Activated CD8-positive, alpha-beta memory T cell treated with anti-CD3 and anti-CD28 coated beads, Interleukin-2, amount 50 U/mL, for 48 hours (primary cell): ENCODE measurements around the gene TSHR.
"Not testable (repeated sequence)": the region's sequence is repeated elsewhere in the genome, so short reads cannot be mapped to it uniquely, and the experiment has no call there.

ENCODE experiments used
- DNase-seq: peaks from one replicate; pipeline ENCODE4 v3.0.0-alpha.2; 2020

TSHR gene

DNA sequence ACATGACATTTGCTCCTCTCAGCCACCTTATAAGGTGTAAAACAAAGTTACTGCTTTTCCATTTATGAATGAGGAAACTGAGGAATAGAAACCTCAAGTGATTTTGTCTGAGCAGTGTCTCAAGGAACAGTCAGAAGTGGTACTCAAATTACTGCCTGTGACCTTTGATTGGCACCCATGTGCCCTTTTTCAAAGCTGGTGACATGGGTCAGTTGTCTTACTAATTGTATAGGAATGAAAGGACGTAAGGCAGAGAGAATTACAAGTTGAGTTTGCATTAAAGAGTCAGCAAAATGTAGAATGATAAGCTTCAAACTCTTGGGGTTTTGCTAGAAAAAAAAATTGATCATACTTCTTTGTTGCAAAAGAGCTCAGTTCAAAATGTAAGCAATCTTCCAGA is 136.2 kb downstream of the TSHR start:
- no peak for DNase-seq

DNA sequence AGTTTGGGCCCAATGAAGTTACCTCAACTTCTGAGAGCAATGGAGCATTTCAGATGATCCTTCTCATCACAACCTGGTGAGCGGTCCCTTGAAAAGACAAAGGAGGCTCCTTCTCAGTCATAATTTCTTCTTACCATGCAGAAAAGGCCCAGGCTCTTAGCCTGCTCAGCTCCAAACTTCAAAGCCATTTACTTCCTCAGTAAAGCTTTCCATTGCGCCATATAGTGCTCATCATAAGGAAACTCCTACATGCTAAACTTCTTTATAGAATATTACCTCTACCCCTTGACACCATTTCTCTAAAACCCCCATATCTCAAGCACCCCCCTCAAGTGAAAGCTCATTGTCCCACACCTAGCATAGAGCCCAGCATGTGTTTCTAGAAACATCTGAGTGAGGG is 138.2 kb downstream of the TSHR start:
- no peak for DNase-seq

DNA sequence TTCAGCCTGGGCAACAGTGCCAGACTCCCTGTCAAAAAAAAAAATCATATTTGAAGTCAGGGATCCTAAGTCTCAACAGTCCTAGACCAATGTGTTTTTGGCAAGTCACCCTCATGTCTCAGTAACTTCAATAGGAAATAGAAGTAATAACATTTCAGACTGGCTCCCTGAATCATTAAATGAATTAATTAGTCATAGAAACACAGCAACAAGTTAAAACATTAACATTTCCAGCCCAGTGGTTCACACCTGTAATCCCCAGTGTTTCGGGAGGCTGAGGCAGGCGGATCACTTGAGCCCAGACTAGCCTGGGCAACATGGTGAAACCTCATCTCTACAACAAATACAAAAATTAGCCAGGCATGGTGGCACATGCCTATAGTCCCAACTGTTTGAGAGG is 140.1 kb downstream of the TSHR start:
- DNase-seq, result no peak

DNA sequence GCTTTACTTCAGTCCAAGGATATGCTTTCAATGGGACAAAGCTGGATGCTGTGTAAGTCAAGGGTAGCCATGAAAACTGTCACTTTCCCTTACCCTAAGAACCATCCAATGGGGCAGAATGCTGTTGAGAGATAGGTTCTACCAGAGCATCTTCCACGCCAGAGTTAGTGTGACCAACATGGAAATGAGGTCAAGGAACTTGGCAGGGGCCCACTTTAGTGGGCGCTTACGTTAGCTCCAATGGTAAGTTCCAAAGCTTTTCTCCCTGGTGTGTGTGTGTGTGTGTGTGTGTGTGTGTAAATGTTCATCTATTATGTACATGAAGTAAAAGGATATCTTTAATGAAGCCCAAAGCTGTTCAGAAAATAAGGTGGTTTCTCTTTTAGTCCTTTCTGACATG is 141.2 kb downstream of the TSHR start:
- no peak for DNase-seq

DNA sequence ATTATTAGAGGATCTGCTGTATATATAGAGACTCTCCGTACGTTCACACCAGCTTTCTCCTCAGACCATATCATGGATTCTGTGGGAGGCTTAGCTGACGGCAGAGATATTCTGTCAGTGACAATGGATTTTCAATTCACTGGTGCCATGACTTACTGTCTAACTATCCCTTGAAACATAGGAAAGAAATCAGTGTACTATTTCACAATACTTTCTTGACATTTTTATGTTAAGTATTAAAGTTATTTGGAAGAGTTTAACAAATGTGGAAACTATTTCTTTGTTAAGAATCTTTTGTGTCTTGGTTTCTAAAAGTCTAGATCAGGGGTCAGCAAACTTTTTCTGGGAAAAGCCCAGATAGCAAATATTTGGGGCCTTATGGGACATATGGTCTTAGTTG is 146.8 kb downstream of the TSHR start:
- DNase-seq, result no peak

DNA sequence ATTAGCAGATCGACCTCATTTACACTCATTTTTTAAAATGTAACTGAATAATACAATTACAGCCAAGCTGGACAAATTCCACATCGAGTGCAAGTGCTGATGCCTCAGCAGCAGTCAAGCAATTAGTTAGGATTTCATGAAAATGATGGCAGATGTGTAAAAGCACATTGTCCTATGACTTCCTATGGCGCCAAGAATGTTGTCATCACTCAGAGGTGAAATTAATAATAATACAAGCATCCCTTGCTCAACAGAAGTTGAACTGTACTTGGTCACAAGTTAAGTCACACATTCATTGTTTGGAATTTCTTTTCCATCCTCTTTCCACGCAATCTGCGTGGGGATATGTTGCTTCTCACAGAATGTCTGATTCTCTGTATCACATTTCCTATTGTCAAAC is 148.0 kb downstream of the TSHR start:
- no peak for DNase-seq

DNA sequence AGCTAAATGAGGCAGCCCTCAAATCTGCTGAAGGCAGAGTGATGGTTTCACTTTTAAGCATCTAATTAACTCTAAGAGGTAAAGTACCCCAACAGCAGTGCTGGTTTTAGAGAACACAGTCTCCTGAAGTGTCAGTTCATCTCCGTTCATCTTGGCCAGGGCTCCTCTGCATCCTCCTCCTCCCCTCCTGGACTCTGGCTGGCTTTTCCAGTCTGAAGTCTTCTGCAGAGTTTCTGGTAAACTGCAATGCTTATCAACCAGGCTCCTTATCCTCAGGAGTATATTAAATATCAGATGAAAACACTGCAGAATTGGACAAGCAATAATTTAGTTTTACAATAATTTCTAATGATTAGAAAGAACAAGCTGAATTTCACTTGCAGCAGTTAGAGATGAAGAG is 150.0 kb downstream of the TSHR start:
- no peak for DNase-seq

DNA sequence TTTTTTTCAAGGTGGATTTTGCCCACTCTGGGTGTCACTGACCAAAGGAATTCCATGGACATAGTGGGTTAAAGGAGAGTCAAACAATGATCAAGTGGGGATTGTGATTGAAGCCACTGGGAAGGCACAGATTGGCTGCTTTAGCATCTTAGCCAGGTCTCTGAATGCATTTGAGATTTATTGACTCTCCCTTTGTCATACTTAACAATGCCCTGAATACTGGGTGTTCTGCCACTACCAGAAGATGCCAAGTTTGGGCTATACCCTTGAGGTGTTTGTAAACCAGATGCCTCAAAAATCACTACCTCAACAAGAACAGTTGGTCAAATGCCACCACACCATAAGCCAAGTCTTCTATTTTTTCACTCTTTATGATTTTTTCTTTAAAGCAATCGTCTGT is 150.5 kb downstream of the TSHR start:
- DNase-seq, result no peak

DNA sequence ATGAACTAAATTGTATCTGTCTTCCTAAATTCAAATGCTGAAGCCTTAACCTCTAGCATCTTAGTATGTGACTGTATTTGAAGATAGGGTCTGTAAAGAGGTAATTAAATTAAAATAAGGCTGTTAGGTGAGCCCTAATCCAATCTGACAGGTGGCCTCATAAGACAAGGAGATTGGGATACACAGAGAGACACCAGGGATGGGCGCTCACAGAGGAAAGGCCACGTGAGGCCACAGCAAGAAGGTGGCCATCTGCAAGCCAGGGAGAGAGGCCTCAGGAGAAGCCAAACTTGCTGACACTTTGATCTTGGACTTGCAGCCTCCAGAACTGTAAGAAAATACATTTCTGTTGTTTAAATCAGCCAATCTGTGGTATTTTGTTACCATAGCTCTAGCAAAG is 154.8 kb downstream of the TSHR start:
- no peak for DNase-seq

DNA sequence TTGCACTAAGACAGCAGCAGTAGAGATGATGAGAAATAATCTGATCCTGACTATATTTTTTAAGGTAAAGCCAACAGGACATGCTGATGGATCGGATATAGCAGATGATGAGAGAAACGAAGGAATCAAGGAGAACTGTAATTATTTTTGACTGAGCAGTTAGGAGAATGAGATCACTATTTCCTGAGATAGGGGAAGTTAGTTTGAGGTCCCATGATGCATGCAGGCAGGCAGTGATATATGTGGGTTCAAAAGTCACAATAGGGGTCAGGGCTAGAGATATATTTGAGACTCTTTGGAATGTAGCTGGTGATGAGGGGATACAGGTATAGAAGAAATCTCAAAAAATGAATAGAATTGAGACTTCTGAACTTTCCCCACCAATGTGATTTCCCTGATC is 157.8 kb downstream of the TSHR start:
- no peak for DNase-seq

DNA sequence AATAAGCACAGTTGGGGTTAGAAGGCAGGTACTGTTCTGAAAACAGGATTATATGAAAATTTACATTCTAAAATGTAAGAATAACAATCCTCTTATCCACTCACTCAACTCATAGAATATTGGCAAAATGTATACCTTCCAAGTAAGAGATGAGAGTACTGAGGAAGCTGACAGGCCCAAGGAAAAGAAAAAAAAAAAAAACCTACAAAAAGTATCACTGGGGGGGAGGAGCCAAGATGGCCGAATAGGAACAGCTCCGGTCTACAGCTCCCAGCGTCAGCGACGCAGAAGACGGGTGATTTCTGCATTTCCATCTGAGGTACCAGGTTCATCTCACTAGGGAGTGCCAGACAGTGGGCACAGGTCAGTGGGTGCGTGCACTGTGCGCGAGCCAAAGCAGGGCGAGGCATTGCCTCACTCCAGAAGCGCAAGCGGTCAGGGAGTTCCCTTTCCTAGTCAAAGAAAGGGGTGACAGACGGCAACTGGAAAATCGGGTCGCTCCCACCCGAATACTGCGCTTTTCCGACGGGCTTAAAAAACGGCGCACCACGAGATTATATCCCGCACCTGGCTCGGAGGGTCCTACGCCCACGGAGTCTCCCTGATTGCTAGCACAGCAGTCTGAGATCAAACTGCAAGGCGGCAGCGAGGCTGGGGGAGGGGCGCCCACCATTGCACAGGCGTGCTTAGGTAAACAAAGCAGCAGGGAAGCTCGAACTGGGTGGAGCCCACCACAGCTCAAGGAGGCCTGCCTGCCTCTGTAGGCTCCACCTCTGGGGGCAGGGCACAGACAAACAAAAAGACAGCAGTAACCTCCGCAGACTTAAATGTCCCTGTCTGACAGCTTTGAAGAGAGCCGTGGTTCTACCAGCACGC is 158.8 kb downstream of the TSHR start:
- not testable (repeated sequence) for DNase-seq

DNA sequence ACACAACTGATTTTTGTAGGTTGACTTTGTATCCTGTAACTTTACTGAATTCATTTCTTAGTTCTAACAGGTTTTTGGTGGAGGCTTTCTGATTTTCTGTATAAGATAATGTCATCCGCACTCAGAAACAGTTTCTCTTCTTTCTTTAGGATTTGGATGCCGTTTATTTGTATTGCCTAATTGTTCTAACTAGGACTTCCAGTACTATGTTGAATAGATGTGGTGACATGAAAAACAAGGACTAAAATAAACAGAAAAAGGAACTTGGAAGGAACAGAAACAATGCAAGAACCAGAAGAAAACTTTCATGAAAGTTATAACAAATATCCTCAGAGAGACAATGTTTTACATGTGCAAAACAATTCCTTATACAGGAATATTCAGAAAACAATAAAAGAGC is 165.1 kb downstream of the TSHR start:
- no peak for DNase-seq

DNA sequence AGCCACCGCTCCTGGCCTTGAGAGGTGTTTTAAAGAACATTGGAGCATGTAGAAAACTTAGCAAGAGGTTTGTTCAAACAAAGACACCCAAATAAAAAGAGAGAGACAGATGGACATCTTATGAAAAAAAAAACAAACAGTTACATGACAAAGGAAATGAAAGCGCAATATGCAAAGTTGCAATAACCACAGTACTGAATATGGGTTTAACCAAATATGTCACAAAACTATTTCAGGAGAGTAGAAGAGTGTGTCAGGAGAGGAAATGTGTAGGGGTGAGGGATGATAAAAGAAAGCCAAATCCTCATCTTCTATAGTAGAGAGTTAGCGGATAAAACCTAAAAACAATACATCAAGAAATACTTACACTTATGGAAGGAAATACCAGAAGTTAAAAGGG is 166.9 kb downstream of the TSHR start:
- DNase-seq, result no peak

DNA sequence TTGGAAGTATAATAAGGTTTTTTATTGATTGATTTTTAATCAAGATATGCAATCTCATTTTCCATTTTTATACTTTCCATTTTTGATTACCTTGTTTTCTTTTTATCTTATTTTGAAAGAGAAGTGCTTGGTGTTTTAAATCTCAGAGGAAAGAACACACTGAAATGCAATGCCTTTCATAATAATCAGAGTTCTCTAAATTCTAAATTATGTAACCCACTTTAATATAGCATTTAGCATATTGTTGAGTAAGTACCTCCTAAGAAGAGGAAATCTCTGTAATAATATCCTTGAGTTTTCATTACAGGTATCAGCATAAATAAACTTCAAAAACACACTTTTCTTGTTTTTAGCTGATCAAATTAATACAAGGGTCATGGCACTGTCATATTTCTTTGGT is 168.4 kb downstream of the TSHR start:
- DNase-seq, result no peak

DNA sequence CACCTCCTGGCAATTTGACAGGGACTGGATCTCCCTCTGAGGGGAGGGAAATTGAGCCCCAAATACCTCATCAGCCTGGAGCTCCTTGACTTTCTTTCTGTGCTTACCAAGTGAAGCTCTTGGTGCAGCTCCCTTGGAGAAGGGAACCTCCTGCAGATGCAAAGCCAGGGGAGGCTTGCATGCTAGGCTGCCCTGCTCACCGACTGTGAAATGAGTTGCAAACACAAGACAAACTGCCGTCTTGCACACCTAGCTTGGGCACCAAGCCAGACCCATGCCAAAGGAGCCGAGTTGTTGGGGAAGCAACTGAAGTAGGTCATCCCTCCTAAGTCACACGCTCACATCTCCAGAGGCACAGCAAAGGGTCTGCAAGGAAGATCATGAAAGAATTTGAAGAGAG is 170.1 kb downstream of the TSHR start:
- DNase-seq, result no peak

DNA sequence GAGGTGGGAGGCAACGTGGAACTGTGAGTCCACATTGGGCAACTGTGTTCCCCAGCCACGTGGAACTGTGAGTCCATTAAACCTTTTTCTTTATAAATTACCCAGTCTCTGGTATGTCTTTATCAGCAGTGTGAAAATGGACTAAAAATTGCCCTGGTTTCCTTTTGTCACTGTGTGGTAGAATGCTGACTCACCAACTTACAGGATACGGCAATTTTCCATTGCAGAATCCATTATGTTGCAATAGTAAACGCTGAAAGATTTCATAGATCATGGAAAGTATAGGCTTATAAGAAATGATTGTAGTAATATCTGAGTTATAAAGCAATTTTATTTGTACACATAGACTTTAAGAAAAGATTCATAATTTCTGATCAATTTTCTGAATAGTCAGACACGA is 172.4 kb downstream of the TSHR start:
- no peak for DNase-seq

DNA sequence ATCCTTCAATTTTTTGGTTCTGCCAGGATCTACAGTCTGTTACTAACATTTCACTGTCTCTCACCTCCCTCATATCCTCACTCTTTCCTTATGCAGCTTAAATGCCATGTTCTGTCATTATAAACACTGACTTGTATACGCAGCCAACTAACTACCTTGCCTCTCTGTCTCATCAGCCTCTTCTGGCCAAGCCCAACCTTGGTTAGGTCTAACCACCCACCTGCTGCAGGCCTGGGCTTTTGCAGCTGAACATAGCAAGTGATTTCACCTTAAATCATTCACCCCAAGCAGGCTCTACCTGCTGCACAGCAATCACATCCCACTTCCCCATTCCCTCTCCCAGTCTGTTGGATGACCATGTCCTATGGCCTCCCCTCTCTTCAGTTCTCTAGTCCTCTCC is 173.8 kb downstream of the TSHR start:
- no peak for DNase-seq

DNA sequence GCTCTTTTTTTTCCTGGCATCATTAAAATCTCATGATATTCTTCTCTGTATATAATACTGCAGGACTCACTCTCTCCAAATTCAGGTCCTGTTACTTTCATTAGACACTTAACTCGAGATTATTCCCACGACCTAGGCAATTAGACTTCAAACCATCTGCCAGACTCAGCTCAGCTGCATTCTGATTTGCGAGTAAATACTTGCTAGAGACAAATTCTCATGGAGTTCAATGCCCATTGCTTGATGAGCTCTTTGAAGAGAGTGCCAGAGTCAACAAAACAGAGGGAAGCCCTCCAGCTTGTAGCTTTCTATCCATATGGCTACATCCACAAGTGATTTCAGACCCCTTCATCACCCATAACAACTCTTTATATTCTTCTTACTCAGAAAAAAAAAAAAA is 177.0 kb downstream of the TSHR start:
- no peak for DNase-seq

DNA sequence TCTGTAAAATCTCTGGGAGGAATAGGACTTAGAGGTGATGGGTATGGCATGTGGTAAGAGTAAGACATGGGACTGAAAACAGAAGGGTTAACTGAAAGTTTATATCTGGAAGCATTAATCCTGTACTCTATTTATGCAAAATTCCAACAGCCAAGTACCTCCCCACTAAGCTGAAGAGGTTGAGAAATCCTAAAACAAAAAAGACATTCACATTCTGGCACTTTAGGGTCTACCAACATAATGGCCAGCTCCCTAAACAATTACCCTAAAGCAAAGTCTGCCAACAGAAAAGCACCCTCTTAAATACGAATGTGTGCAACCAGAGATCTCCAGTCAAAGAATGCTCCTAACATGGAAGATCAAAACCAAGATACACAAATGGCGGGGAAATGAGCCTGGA is 178.0 kb downstream of the TSHR start:
- no peak for DNase-seq

DNA sequence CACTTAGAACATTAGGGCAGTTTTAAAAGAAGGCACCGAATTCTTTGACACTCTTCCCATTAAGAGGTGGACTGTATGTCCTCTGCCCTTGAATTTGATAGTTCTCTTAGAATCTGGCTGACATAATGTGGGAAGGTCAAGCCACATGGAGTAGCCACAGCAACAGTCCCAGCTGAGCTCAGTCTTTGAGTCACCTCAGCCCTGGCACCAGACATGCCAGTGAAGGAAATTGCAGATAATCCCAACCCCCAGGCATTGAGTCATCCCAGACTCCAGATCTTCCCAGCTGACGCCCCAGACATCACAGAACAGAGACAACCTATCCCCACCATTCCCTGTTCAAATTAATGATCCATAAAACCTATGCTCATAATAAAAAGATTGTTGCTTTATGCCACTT is 181.9 kb downstream of the TSHR start:
- DNase-seq, result no peak

DNA sequence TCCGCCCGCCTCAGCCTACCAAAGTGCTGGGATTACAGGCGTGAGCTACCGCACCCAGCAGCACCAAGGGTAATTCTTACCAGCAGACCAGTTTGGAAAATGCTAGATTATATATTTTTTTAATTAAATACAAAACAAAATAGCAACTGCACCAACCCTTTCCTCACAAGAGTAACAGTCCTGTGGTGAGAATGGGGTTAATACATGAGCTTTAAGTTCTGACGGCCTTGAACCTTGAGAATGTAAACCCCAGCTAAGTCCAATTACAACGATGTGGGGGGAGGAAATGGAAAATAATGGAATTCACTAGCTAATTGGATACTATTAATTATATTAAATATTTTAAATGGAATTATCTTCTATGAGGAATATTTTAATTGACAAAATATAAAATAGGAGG is 183.0 kb downstream of the TSHR start:
- no peak for DNase-seq

DNA sequence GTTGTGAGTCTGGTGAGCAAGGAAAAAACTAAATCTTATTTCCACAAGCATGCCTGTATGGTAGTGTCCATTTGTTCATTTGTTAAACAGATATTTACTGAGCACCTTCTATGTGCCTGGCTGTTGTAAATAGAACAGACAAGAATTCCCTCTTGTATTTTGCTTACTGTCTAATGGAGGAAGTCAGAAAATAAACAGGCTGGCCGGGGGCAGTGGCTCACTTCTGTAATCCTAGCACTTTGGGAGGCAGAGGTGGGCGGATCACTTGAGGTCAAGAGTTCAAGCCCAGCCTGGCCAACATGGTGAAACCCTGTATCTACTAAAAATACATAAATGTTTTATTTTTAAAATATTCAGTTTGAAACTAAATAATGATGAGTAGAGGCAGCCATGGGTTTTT is 186.0 kb downstream of the TSHR start:
- DNase-seq, result no peak

DNA sequence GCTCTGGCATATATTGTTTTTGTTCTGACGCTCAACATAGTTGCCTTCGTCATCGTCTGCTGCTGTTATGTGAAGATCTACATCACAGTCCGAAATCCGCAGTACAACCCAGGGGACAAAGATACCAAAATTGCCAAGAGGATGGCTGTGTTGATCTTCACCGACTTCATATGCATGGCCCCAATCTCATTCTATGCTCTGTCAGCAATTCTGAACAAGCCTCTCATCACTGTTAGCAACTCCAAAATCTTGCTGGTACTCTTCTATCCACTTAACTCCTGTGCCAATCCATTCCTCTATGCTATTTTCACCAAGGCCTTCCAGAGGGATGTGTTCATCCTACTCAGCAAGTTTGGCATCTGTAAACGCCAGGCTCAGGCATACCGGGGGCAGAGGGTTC is 188.4 kb downstream of the TSHR start:
- DNase-seq, result no peak

DNA sequence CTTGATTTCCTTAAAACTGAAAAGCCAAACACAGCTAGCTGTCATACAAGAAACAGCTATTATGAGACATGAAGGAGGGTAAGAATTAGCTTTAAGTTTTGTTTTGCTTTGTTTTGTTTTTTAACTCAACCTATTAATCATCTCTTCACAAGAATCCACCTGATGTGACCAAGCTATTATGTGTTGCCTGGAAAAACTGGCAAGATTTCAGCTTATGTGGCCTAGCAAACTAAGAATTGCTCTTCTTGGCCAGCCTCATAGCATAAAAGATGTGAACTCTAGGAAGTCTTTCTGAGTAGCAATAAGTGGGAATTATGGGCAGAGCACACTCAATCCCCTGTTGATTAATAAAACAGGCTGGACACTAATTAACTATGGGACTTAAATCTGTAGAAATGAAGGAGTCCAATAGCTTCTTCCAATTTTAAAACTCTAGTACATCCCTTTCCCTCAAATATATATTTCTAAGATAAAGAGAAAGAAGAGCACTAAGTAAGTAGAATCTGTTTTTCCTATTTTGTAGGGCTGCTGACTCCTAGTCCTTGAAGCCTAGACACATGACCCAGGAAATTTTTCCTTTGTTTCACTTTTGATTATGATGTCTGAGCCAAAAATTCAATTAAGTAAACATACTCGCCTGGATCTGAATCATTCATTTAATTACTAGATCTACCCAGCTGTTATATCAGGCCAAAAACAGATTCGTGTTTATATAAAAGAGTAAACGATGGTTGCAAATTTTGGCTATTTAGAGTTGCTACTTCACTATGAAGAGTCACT is 189.6 kb downstream of the TSHR start:
- DNase-seq, result no peak
